GM19193 (cell line): ENCODE results near the gene CRKL.

Source experiments
- POLR2A ChIP-seq: IDR thresholded peaks from 4 replicates; pipeline ENCODE4 v1.6.1; 2011; ENCODE audit not compliant: insufficient read depth, insufficient read length; ENCODE audit errors: extremely low read depth

The CRKL gene

DNA sequence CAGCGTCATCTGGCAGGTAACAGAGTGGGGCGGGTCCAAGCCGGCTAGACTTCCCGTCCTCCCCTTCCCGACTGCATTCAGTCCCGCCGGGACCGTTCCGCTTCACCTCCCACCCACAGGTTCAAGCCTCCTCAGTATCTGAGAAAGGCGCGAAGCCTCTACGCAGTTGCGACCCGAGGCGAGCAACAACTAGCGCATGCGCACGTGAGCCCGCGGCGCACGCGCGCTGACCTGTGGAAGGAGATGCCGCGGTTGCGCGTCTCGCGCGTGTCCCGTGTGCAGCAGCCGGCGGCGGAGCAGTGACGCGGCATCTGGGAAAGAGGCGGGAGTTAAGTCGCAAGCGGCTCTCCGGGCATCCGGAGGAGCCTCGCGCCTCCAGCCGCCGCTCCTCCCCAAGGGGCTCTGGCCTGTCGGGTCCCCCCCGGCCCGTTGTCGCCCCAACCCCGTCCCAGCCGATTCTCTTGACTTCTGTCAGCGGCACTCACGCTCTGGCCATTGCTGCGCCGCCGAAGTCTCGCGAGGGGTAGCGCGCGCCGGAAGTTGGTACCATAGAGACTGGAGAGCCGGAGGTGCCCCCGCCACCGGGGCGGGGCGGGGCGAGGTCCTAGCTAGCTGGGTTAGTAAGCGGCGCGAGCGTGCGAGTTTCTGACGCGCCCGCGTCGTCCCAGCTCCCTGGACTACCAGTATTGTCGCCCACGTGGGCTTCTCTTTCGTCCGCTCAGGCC lies 84.6 kb downstream of the CRKL start, which contains the start of gene THAP7:
Gene THAP7, minus strand, starts transcription at position 518 of the 725 bp plus-strand sequence. Its CDS starts 207 bp downstream, at position 311.
- peak; percentile 98 for TF ChIP-seq POLR2A
